Progenitor cell of endocrine pancreas (in vitro differentiated cells): ENCODE results near the gene TCF12. TPM values are rescaled to one million over a fixed set of nuclear protein-coding genes. Genes with fewer than 3 reads are reported as not detected.
A peak's percentile ranks its signal among the peaks of the same experiment; 100 is the strongest.
"Not testable (repeated sequence)": the region's sequence is repeated elsewhere in the genome, so short reads cannot be mapped to it uniquely, and the experiment has no call there.

Experiments used
- DNase-seq: peaks from one replicate; pipeline ENCODE4 v3.0.0; 2021; ENCODE audit warnings: low spot score; ENCODE audit not compliant: unreplicated experiment
- H3K27ac Mint-ChIP-seq: 2 replicates; pipeline ENCODE4 v1.8.0; 2021; ENCODE audit warnings: mild to moderate bottlenecking, moderate library complexity, mixed read lengths
- H3K27me3 Mint-ChIP-seq: 2 replicates; pipeline ENCODE4 v1.8.0; 2021; ENCODE audit warnings: mixed read lengths
- H3K36me3 Mint-ChIP-seq: 2 replicates; pipeline ENCODE4 v1.8.0; 2022; ENCODE audit warnings: mixed read lengths; ENCODE audit not compliant: insufficient read depth
- H3K4me1 Mint-ChIP-seq: 2 replicates; pipeline ENCODE4 v1.8.0; 2021; ENCODE audit warnings: low read depth, mixed read lengths
- H3K4me3 Mint-ChIP-seq: 2 replicates; pipeline ENCODE4 v1.8.0; 2021; ENCODE audit warnings: low read depth, mild to moderate bottlenecking, moderate library complexity, mixed read lengths
- H3K9me3 Mint-ChIP-seq: 2 replicates; pipeline ENCODE4 v1.8.0; 2021; ENCODE audit warnings: low read depth, mixed read lengths
- CTCF ChIP-seq: fragments of 200-600 bp; sonication (generic); IDR thresholded peaks from one replicate; pipeline ENCODE4 v1.5.0; 2021; ENCODE audit warnings: antibody characterized with exemption, mild to moderate bottlenecking; ENCODE audit not compliant: unreplicated experiment
- total RNA-seq: library from RNA; stranded (reverse); gene quantifications from 2 replicates; pipeline ENCODE4 v1.2.1, GENCODE V29; 2021

Gene TCF12
- total RNA-seq, 1 donor from 2014 or later = 164 TPM

GRCh38 chr15:57012556-57012955, 94.1 kb downstream of the TCF12 start:
- no peaks in the 10 kb centered on the region for H3K9me3 Mint-ChIP-seq
- H3K36me3 Mint-ChIP-seq = peaks cover 2% of the 10 kb centered on the region
- H3K4me1 Mint-ChIP-seq = peaks cover 29% of the 10 kb centered on the region
- no peak for TF ChIP-seq CTCF
- peak overlapping the region; percentile 41 for H3K27ac Mint-ChIP-seq
- H3K27me3 Mint-ChIP-seq = no peaks in the 10 kb centered on the region
- no peak overlapping the region for H3K4me3 Mint-ChIP-seq
- DNase-seq = no peak

GRCh38 chr15:57014896-57015295, 96.5 kb downstream of the TCF12 start:
- not testable (repeated sequence) for H3K27ac Mint-ChIP-seq, H3K36me3 Mint-ChIP-seq, H3K27me3 Mint-ChIP-seq, H3K9me3 Mint-ChIP-seq, DNase-seq, H3K4me3 Mint-ChIP-seq
- H3K4me1 Mint-ChIP-seq = peaks cover 34% of the 10 kb centered on the region

- H3K27ac Mint-ChIP-seq = no peak overlapping the region
- no peaks in the 10 kb centered on the region for H3K27me3 Mint-ChIP-seq
Measured at GRCh38 chr15:57015360-57015759, 96.9 kb downstream of the TCF12 start.

GRCh38 chr15:57015897-57016296, 97.5 kb downstream of the TCF12 start:
- Mint-ChIP-seq H3K9me3 (peaks cover 4% of the 10 kb centered on the region), H3K36me3 (peaks cover 4% of the 10 kb centered on the region), H3K27me3 (no peaks in the 10 kb centered on the region), H3K4me3 (no peak overlapping the region), H3K27ac (no peak overlapping the region), H3K4me1 (peaks cover 35% of the 10 kb centered on the region)
- TF ChIP-seq CTCF = no peak
- no peak for DNase-seq

More at GRCh38 chr15:57015360-57015759, 96.9 kb downstream of the TCF12 start:
- TF ChIP-seq CTCF = no peak
- no peak for DNase-seq
- Mint-ChIP-seq H3K9me3 (no peaks in the 10 kb centered on the region), H3K4me3 (no peak overlapping the region), H3K36me3 (peaks cover 2% of the 10 kb centered on the region), H3K4me1 (peaks cover 35% of the 10 kb centered on the region)

GRCh38 chr15:57017024-57017423, 98.6 kb downstream of the TCF12 start:
- DNase-seq = no peak

More at GRCh38 chr15:57017024-57017423, 98.6 kb downstream of the TCF12 start:
- no peaks in the 10 kb centered on the region for H3K27me3 Mint-ChIP-seq
- H3K4me1 Mint-ChIP-seq = peaks cover 31% of the 10 kb centered on the region
- H3K9me3 Mint-ChIP-seq = peaks cover 7% of the 10 kb centered on the region
- H3K36me3 Mint-ChIP-seq = peaks cover 11% of the 10 kb centered on the region
- no peak for TF ChIP-seq CTCF
- no peak overlapping the region for H3K27ac Mint-ChIP-seq
- H3K4me3 Mint-ChIP-seq = no peak overlapping the region
